Measurements from ENCODE around the gene SLC8B1. TPM values are rescaled to one million over a fixed set of nuclear protein-coding genes. Genes with fewer than 3 reads are reported as not detected.
"Not testable (repeated sequence)": the region's sequence is repeated elsewhere in the genome, so short reads cannot be mapped to it uniquely, and the experiment has no call there.

SLC8B1 gene
- total RNA-seq, 1 donor from 2014 or later: 27.9 TPM

DNA sequence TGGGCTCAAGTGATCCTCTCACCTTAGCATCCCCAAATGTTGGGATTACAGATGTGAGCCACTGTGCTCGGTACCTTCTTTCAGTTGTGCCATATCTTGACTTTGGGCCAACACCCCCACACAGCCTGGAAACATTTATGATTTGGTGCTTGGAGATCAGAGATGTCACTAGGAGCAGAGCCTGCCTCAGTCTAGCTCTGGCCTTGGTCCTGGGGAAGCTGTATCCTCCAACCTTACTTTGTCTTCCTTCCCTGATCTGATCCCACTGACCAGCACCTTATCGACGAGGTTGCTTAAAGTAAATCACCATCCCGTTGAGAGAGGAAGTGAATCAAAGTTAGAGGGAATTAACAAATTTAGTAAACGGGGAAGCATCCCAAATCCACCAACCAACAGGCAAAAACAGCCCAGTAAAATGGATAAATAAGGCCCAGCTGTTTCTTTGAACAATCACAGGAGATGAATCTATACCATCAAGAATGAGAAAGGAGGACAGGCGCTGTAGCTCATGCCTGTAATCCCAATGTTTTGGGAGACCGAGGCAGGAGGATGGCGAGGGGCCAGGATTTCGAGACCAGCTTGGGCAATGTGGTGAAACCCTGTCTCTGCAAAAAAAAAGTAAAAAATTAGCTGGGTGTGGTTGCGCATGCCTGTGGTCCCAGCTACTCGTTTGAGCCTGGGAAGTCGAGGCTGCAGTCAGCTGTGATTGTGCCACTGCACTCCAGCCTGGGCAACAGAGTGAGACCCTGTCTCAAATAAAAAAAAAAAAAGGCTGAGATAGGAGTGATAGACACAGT, 26.9 kb upstream of the SLC8B1 start:
- Mint-ChIP-seq H3K36me3 (ENCODE audit: unreplicated experiment) (peaks cover 5% of the 10 kb centered on the region), H3K9me3 (ENCODE audit: unreplicated experiment) (peaks cover 4% of the 10 kb centered on the region), H3K4me1 (ENCODE audit: low read depth, unreplicated experiment) (peaks cover 10% of the 10 kb centered on the region), H3K27ac (ENCODE audit: unreplicated experiment) (peak overlapping the region; percentile 5), H3K27me3 (ENCODE audit: unreplicated experiment) (peaks cover 6% of the 10 kb centered on the region), H3K4me3 (ENCODE audit: unreplicated experiment) (peak overlapping the region; percentile 25)
- TF ChIP-seq, protein P1, sequence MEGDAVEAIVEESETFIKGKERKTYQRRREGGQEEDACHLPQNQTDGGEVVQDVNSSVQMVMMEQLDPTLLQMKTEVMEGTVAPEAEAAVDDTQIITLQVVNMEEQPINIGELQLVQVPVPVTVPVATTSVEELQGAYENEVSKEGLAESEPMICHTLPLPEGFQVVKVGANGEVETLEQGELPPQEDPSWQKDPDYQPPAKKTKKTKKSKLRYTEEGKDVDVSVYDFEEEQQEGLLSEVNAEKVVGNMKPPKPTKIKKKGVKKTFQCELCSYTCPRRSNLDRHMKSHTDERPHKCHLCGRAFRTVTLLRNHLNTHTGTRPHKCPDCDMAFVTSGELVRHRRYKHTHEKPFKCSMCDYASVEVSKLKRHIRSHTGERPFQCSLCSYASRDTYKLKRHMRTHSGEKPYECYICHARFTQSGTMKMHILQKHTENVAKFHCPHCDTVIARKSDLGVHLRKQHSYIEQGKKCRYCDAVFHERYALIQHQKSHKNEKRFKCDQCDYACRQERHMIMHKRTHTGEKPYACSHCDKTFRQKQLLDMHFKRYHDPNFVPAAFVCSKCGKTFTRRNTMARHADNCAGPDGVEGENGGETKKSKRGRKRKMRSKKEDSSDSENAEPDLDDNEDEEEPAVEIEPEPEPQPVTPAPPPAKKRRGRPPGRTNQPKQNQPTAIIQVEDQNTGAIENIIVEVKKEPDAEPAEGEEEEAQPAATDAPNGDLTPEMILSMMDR (IDR thresholded peaks at IDR 0.05; ENCODE audit: partially characterized antibody, unreplicated experiment): no peak
- DNase-seq: no peak

DNA sequence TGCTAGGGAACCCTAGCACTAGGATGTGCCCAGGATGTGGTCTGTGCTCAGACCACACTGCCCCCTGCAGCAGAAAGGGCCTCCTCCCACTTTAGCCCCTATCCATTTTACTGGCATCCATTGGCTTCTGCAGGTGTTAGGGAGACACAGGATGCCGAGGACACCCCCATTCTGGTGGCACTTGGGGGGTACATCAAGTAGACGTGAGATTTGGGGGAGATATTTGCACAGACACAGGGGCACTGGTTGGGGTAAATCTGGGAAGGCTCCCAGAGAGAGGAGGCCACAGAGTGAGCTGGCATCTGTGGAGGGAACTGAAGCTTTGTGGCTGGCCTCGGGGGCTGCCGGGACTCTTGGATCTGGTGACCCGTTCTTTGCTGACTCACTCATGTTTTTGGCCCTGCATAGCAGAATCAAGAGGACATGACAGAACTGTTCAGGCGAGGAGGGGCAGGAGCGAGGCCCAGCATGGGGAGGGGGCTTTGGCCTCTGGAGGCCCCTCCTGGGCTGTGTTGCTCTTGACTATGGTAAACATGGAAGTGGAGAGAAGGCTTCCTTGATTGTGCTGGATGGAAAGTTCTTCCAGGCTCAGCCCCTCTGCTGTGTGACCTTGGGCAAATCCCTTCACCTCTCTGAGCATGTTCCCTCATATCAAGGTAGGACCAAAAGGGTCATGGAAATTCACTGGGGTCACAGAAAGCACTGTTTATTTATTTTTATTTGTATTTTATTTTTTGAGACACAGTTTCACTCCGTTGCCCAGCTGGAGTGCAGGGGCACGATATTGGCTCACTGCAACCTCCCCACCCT, 25.2 kb upstream of the SLC8B1 start:
- peaks cover 6% of the 10 kb centered on the region for H3K27me3 Mint-ChIP-seq (ENCODE audit: unreplicated experiment)
- DNase-seq: no peak
- TF ChIP-seq, protein P1 (IDR thresholded peaks at IDR 0.05; ENCODE audit: partially characterized antibody, unreplicated experiment): peak; percentile 38
- H3K36me3 Mint-ChIP-seq (ENCODE audit: unreplicated experiment): peaks cover 5% of the 10 kb centered on the region
- peak overlapping the region; percentile 99 for H3K4me3 Mint-ChIP-seq (ENCODE audit: unreplicated experiment)
- peaks cover 4% of the 10 kb centered on the region for H3K9me3 Mint-ChIP-seq (ENCODE audit: unreplicated experiment)
- peak overlapping the region; percentile 98 for H3K27ac Mint-ChIP-seq (ENCODE audit: unreplicated experiment)
- H3K4me1 Mint-ChIP-seq (ENCODE audit: low read depth, unreplicated experiment): peaks cover 10% of the 10 kb centered on the region

DNA sequence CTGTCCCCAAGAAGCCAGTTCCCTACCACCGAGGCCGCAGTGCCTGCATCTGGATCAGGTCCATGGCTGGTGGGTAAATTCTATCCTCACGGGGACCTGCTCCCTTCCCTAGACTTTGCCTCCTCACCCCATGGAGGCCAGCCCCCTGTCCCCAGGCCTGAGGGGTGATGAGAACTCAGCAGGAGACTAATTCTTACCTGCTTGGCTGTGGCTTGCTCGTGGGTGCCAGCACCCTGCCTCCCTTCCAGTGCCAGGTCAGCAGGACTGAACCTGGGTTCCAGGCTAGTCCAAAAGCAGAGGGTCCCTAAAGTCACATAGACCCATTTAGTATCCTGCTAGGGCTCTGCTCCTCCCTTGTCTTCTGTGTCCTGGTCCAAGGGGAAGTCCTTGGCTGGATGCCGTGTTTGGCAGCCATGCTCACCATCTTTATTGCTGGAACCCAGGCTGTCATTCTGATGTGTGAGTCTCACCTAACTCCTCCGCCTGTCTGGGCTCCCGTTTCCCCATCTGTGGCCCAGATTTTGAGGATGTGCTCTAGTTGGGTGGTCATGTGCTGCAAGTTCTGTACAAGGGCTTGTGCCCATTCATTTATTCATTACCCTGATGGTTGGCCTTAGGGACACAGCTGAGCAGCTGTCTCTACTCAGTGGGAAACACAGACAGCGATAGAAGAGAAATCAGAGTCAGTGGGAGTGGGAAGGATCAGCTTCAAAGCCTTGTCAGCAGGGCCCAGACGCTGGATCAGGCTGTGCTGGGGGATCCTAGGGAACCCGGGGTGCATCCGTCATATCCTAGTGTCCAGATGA, 24.4 kb upstream of the SLC8B1 start:
- Mint-ChIP-seq H3K36me3 (ENCODE audit: unreplicated experiment) (no peaks in the 10 kb centered on the region), H3K4me3 (ENCODE audit: unreplicated experiment) (peak overlapping the region; percentile 99), H3K9me3 (ENCODE audit: unreplicated experiment) (peaks cover 4% of the 10 kb centered on the region), H3K27me3 (ENCODE audit: unreplicated experiment) (peaks cover 6% of the 10 kb centered on the region), H3K27ac (ENCODE audit: unreplicated experiment) (peak overlapping the region; percentile 98), H3K4me1 (ENCODE audit: low read depth, unreplicated experiment) (peaks cover 10% of the 10 kb centered on the region)
- TF ChIP-seq, protein P1 (IDR thresholded peaks at IDR 0.05; ENCODE audit: partially characterized antibody, unreplicated experiment): no peak
- peak; percentile 25 for DNase-seq

DNA sequence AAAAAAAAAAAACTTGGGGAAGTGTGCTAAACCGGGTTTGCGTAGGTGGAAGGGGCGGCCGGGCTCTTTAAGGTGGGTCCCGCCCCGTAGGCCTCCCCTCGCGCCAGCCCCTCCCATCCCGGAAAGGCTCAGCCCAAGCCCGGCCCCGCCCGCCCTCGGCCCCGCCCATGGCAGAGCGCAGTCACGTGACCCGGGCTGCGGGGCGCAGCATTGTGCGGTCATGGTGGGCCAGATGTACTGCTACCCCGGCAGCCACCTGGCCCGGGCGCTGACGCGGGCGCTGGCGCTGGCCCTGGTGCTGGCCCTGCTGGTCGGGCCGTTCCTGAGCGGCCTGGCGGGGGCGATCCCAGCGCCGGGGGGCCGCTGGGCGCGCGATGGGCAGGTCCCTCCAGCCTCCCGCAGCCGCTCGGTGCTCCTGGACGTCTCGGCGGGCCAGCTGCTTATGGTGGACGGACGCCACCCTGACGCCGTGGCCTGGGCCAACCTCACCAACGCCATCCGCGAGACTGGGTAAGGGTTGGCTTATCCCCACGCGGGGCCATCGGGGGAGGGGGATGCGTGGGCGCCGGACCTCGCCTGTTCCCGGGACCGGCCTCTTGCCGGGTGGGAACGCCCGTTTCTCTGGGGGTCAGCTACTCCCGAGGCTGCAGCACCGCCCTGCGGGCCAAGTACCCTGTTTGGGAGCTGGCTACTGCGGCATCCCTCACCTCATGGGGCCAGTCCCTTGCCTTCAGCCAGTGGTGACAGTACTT, 23.6 kb upstream of the SLC8B1 start, which contains the start of gene PLBD2:
PLBD2 (plus strand) TSS at position 207 of the 752 bp plus-strand sequence; CDS start at position 221, 14 bp downstream.
- Mint-ChIP-seq H3K4me3 (ENCODE audit: unreplicated experiment) (peak within 1 kb of the TSS; percentile 99), H3K27ac (ENCODE audit: unreplicated experiment) (peak within 1 kb of the TSS; percentile 98), H3K27me3 (ENCODE audit: unreplicated experiment) (peaks cover 6% of the 10 kb centered on the region), H3K4me1 (ENCODE audit: low read depth, unreplicated experiment) (peaks cover 10% of the 10 kb centered on the region), H3K36me3 (ENCODE audit: unreplicated experiment) (no peaks in the 10 kb centered on the region), H3K9me3 (ENCODE audit: unreplicated experiment) (peaks cover 4% of the 10 kb centered on the region)
- TF ChIP-seq, protein P1 (IDR thresholded peaks at IDR 0.05; ENCODE audit: partially characterized antibody, unreplicated experiment): no peak
- DNase-seq: peak; percentile 96

DNA sequence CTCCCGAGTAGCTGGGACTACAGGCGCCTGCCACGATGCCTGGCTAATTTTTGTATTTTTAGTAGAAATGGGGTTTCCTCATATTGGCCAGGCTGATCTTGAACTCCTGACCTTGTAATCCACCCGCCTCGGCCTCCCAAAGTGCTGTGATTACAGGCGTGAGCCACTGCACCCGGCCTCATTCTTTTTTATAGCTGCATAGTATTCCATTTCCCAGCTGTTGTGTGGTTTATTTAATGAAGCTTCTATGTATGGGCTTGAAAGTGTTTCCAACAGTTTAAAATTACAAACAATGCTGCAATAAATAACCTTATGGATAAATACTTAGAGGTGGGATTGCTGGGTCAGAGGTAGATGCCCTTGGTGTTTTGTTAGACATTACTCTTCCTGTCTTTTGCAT, 19.3 kb upstream of the SLC8B1 start:
- not testable (repeated sequence) for H3K27me3 Mint-ChIP-seq (ENCODE audit: unreplicated experiment); H3K9me3 Mint-ChIP-seq (ENCODE audit: unreplicated experiment); H3K4me3 Mint-ChIP-seq (ENCODE audit: unreplicated experiment); H3K36me3 Mint-ChIP-seq (ENCODE audit: unreplicated experiment); DNase-seq; H3K27ac Mint-ChIP-seq (ENCODE audit: unreplicated experiment); H3K4me1 Mint-ChIP-seq (ENCODE audit: low read depth, unreplicated experiment)
